ENCODE results near the gene SYT7.

The SYT7 gene

DNA sequence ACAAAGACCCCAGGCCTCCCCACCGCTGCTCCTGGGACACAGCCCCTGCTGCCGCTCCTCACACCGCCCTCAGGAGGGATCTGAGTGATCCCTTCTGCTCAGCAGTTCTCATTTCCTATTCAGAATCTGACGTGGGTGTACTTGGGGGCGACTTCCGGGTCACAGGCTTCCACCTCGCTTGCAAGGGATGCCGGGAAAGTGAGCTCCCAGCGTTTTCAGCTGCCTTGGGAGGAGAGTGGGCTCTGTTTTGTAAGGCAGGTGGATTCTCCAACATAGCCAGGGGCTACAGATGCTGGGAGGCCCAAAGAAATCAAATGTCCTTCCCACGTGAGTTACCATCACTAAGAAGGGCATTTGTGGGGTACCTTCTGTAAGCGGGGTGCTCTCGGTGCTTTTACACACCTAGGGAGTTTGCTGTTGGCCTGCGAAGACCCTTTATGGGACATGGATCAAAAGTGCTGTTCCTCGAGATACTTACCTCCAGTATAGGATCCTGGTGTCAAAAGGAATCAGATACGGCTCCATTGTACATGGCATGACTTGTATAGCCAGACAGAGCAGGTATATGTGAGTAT lies 82.0 kb downstream of the SYT7 start:
- DNase-seq (ENCODE audit: low read depth in 2 of 2) = no peak

DNA sequence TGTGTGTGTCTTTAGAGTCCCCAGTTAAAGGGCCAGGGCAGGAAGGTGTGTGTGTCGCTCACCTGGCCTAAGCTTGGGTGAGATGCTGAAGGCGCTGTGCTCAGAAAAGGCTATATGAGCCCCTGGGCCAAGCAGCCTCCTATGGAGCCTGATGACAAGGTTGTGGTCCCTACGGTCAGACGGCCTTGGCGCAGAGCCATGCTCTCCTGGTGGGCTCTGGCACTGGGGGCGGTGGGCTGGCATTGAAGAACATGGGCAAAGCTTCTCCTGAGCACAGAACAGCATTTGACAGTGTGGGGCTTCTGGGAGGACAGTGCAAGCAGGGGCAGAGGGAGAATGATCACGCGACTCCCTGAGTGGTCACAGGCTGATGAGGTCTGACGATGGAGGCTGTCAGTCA lies 83.0 kb downstream of the SYT7 start:
- DNase-seq (ENCODE audit: low read depth in 2 of 2) = no peak

- no peak for DNase-seq (ENCODE audit: low read depth in 2 of 2)
Measured at GRCh38 chr11:61497473-61497872, 83.4 kb downstream of the SYT7 start.

DNA sequence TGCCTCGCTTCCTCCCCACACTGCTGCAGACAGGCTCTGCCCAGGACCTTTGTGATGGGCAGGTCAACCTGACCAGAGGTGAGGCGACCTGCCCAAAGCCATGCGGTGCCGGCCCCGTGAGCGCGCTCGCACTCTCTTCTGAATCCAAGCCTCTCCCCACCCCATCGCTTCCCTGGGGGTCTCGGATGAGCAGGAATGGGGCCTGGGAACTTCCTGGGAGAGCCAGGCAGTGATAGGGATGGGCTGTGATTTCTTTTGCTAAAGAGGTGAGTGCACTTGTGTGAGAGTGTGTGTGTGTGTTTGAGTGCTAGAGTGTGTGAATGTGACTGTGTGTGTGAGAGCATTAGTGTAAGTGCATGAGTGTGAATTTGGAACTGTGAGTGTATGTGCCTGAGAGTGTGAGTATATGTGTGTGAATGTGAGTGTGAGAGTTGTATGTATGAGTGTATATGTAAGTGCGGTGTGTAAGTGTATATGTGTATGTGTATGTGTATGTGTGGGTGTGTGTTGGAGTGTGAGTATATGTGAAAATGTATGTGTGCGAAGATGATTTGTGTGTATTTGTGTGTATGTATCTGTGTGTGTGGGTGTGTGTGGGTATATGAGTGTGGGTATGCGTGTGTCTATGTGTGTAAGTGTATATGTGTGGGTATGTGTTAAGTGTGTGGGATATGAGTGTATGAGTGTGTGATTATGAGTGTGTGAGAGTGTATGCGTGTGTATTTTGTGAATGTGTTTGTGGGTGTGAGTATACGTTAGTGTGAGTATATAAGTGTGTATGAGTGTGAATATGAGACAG lies 84.1 kb downstream of the SYT7 start:
- no peak for DNase-seq (ENCODE audit: low read depth in 2 of 2)

GRCh38 chr11:61495801-61496601 lies 84.9 kb downstream of the SYT7 start:
- DNase-seq (ENCODE audit: low read depth in 2 of 2) = no peak

- DNase-seq (ENCODE audit: low read depth in 2 of 2) = no peak
Measured at GRCh38 chr11:61494381-61494961, 86.4 kb downstream of the SYT7 start.

DNA sequence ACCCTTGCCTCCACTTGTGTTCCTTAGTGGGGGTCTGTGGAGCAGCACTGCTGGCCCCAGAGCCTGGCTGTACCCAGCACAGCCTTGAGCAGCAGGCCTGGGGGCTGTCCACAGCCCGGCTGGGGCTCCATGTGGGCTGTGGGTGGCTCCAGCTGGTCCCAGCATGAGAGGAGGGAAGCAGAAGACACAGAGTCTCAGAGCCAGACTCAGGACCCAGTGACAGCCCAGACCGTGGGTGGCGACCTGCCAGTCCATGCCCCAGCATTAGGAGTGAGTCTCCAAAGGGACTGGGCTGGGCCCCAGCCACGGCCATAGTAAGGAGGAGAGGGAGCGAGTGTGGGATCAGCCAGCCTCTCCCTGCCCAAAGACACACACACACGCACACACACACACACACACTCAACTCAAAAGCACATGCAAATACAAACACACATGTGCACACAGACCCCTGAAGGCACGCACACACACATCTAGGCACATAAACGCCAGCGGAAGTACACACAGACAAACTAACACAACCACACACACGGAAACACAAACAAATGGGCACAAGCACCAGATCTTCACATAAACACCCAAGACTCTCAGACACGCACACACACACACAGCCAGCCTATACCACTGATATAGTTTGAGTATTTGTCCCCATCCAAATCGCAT lies 89.0 kb downstream of the SYT7 start:
- no peak for DNase-seq (ENCODE audit: low read depth in 2 of 2)

DNA sequence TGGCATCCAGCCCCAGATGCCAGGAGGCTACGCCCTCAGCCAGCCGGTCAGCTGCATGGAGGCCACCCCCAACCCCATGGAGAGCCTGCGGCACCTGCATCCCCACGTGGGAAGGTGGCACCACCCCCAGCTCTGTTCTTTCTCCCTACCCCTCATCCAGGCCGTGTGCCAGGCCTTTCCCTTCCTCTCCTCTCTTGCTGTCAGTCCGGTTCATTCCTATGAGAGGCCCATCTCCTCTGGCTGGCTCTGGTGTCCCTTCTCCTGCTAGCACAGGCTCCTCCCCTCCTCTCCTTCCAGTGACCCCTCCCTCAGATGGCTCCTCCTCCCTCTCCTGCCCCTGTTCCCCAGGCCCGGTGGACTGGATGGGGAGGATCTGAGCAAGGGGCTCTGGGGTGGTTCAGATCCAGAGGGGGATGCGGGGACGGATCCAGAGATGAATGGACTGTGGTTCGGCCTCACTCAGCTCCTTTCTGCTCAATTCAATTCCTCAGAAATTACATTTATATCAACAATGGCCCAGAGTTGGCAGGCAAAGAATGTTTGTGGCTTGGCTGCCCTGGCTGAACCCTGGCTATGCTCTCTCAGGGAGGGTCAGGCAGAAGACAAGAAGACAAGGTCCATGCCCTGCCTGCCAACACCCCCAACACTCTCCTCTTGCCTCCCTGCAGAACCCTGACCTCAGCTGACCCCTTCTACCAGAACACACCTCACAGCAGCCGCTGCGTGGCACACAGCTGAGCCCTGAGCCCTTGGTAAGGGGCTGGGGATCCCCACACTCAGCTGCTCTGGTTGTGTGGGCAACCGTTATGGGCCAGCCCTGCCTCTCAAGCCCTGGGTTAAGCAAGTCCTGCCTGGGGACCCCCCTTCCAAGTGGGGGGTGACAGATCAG lies 90.8 kb downstream of the SYT7 start:
- no peak for DNase-seq (ENCODE audit: low read depth in 2 of 2)

DNA sequence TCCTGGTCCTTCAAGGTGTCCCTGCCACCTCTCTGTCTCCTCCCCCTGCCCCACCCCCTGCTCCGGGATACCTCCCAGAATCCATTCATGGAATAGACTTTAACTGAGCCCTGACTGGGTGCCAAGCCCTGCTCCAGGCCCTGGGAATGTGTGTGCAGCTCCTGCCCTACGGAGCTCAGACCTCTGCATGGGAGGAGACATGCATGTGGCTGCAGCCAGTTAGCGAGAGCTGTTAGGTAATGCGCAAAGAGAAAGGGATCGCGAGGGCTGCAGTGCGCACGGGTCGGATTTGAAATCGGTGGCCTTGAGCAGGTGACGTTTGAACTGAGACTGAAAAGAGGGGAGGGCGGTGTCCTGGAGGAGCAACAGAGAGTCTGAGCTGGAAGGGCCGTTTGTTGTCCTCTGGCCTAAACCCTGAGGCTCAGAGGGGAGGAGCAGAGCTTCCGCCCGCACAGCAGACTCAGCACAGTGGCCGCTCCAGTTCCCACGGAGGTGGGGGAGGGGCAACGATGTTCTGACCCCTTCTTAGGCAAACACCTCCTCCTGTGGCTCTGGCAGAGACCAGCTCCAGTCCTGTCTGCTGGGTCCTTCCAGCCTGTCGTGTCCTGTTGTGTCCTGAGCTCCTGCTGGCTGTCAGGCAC lies 92.1 kb downstream of the SYT7 start:
- DNase-seq (ENCODE audit: low read depth in 2 of 2) = no peak

DNA sequence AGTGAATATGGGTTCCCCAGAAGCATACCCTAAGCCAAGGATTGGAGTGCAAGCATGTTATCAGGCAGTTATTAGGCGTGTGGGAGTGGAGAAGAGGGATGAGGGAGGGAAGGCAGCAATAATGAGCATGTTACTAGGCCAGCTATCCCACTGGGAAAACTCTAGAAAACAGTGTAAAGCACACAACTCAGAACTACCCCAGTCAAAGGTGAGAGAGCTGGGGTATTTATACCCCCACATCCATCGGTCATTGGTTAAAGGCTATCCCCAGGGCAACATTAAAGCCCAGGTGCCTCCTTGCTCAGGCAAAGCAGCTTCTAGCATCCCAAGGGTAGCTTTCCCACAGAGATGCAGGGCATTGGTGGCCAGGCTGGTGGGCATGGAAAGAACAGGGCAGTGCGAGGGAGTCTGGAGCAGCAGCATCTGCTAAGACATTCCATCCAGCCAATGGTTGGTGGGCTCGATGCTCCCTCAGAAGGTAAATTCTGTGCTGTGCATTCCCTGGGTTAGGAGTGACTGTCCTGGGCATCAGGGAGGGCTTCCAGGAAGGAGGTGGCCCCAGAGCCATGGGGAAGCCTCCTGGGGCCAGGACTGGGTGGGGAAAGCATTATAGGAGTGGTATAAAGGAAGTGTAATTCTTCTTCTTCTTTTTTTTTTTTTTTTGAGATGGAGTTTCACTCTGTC lies 93.4 kb downstream of the SYT7 start:
- no peak for DNase-seq (ENCODE audit: low read depth in 2 of 2)

DNA sequence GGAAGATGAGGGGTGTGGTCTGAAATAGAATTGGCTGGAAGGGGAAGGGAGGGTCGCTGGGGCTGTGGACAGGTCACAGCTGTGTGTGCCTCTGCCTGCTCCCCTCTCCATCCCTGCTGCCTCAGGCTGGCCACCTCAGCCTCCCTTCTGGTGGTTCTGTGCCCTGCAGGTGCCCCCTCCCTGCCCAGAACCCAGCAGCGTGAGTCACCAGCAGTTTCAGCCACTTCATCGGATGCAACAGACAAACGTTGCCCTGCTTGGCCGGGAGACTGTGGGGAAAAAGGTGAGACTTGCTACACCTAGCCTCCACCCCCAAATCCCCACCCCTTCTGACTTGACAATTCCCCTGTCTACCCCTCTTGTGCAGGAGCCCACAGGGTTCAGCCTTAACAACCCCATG lies 94.1 kb downstream of the SYT7 start:
- no peak for DNase-seq (ENCODE audit: low read depth in 2 of 2)

GRCh38 chr11:61486011-61486620 lies 94.8 kb downstream of the SYT7 start:
- no peak for DNase-seq (ENCODE audit: low read depth in 2 of 2)

- DNase-seq (ENCODE audit: low read depth in 2 of 2) = no peak
Measured at GRCh38 chr11:61485080-61485479, 95.8 kb downstream of the SYT7 start.

DNA sequence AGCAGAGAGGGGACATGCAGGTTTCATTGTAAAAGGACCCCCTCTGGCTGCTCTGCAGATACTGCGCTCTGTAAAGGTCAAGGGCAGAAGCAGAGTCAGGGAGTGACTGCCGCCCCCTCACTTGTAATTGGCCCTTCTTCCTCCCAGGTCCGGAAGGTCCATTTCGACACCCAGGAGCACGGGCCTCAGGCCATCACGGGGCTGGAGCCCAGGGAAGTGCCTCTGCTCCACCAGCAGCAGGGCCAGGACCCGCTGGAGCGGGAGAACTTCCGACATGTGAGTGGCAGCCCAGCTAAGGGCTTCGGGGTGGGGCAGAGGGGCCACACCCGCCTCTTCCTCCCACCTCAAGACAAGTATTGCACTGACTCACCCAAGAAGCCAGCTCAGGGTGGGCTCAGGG lies 96.3 kb downstream of the SYT7 start:
- no peak for DNase-seq (ENCODE audit: low read depth in 2 of 2)

DNA sequence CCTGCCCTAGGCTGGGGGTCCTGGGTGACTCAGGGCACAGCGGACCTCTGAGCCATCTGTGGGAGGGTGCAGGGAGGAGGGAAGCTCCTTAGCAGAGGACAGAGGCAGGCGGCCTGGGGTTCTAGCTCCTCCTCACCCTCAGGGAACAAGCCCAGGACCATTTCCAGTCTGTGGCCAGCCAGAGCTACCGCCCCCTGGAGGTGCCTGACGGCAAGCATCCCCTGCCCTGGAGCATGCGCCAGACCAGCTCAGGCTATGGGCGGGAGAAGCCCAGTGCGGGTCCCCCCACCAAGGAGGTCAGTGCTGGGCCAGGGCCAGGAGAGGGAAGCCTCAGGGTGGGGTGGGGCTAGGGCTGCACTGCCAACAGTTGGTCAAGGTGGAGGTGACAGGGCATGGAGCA lies 98.4 kb downstream of the SYT7 start:
- peak in 1 of 2 donors; percentile 10 for DNase-seq (ENCODE audit: low read depth in 2 of 2)

GRCh38 chr11:61481806-61482205 lies 99.1 kb downstream of the SYT7 start:
- no peak for DNase-seq (ENCODE audit: low read depth in 2 of 2)

DNA sequence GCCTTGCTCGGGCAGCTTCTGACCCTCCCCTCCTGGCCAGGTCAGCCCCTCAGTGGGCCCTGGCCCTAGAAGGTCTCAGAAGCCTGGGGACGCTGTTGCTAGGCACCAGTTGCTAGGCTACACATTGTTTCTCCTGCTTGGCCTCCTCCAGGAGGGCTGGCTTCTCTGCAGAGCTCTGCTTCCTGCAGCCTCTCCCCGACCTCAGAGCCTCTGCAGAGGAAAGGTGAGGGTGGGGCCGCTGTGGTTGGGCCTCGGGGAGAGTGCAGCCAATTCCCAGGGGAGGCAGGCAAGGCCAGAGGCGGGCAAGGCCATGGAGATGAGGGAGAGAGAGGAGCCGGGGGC lies 99.9 kb downstream of the SYT7 start:
- no peak for DNase-seq (ENCODE audit: low read depth in 2 of 2)

DNA sequence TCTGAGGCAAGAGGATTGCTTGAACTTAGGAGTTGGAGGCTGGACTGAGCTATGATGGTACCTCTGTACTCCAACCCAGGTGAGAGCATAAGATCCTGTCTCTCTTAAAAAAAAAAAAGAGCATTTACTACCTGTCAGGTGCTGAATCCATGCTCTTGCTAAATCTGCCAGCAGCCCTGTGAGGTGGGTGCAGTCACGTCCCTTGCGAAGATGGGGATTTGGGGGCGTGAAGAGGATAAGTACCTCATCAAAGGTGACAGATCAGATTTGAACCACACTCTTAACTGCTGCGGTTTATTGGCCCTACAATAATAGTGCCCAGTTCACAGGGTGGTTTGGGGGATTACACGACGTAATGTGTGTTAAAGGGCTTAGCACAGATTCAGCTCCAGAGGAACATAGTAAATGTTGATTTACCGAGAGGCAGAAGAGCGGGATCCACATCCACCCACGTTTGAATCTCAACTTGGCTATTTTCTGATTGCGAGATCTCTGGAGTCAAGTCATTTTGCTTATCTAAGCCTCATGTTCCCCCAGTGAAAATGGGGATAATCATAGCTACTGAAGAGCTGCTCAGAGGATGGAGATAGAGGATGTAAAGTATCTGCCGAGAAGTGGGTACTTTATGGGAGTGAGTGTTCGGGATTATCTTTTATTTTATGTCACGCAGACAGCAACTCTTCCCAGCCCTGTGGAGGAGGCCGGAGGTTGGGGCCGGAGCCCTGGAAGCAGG lies 100.4 kb downstream of the SYT7 start:
- no peak for DNase-seq (ENCODE audit: low read depth in 2 of 2)

All from activated CD4-positive, alpha-beta T cell treated with anti-CD3 and anti-CD28 coated beads for 24 hours (primary cell).